Muscle of arm (tissue), 12 donors: ENCODE results near the gene PTPRN2. TPM values are rescaled to one million over a fixed set of nuclear protein-coding genes. Genes with fewer than 3 reads are reported as not detected.

Source experiments
- DNase-seq: peaks from one replicate; pipeline ENCODE4 v3.0.0-alpha.2; 2013
- polyA plus RNA-seq, 12 donors: library from polyadenylated mRNA; unstranded; fragments of 120-200 nt; gene quantifications; one replicate each; pipeline ENCODE4 v1.2.1, GENCODE V29; 2013; ENCODE audit not compliant: insufficient read length in 12 of 12

PTPRN2 gene
- polyA plus RNA-seq, 12 donors, result 1.6 to 8.7 (median 2.3) TPM; not detected in 1

- DNase-seq, result no peak
These were observed 1062.9 kb downstream of the PTPRN2 start for GRCh38 chr7:157524731-157525130.

GRCh38 chr7:157523766-157524421 lies 1063.7 kb downstream of the PTPRN2 start:
- DNase-seq, result no peak

GRCh38 chr7:157523371-157523765 lies 1064.3 kb downstream of the PTPRN2 start:
- DNase-seq, result no peak

- no peak for DNase-seq
These were observed 1064.7 kb downstream of the PTPRN2 start for GRCh38 chr7:157522954-157523353.

GRCh38 chr7:157522189-157522588 lies 1065.4 kb downstream of the PTPRN2 start:
- no peak for DNase-seq

GRCh38 chr7:157521752-157522151 lies 1065.9 kb downstream of the PTPRN2 start:
- no peak for DNase-seq

GRCh38 chr7:157521061-157521731 lies 1066.4 kb downstream of the PTPRN2 start:
- no peak for DNase-seq

GRCh38 chr7:157520249-157520648 lies 1067.4 kb downstream of the PTPRN2 start:
- no peak for DNase-seq

- no peak for DNase-seq
These were observed 1067.8 kb downstream of the PTPRN2 start for GRCh38 chr7:157519798-157520244.

GRCh38 chr7:157519246-157519645 lies 1068.4 kb downstream of the PTPRN2 start:
- DNase-seq, result no peak

- DNase-seq, result no peak
These were observed 1069.0 kb downstream of the PTPRN2 start for GRCh38 chr7:157518514-157519175.

GRCh38 chr7:157517782-157518513 lies 1069.7 kb downstream of the PTPRN2 start:
- DNase-seq, result no peak

- DNase-seq, result no peak
These were observed 1070.5 kb downstream of the PTPRN2 start for GRCh38 chr7:157516911-157517781.

GRCh38 chr7:157516311-157516710 lies 1071.3 kb downstream of the PTPRN2 start:
- no peak for DNase-seq

GRCh38 chr7:157515342-157516041 lies 1072.1 kb downstream of the PTPRN2 start:
- no peak for DNase-seq

GRCh38 chr7:157514746-157515145 lies 1072.9 kb downstream of the PTPRN2 start:
- no peak for DNase-seq

- DNase-seq, result no peak
These were observed 1073.3 kb downstream of the PTPRN2 start for GRCh38 chr7:157514306-157514705.

GRCh38 chr7:157513682-157514081 lies 1073.9 kb downstream of the PTPRN2 start:
- DNase-seq, result no peak

GRCh38 chr7:157513162-157513621 lies 1074.4 kb downstream of the PTPRN2 start:
- no peak for DNase-seq

GRCh38 chr7:157509226-157509625 lies 1078.4 kb downstream of the PTPRN2 start:
- DNase-seq, result no peak
